Colon (tissue), 2 donors: Measurements from ENCODE around the gene NPIPB2.
"Not testable (repeated sequence)": the region's sequence is repeated elsewhere in the genome, so short reads cannot be mapped to it uniquely, and the experiment has no call there.

Experiments used
- FAIRE-seq: peaks from 2 replicates; lab custom pipeline; 2012; peaks lifted over from hg19 to GRCh38; lab: Jason Lieb, UNC
- donor health status: control.
- donor health status: control.

Gene NPIPB2

GRCh38 chr16:11941945-11942344, at the start of gene NPIPB2:
TSS of gene NPIPB2 (minus strand) at chr16:11942045. CDS start at chr16:11942045, 0 bp downstream.
- not testable (repeated sequence) for FAIRE-seq

- no peak for FAIRE-seq
Measured at GRCh38 chr16:11990702-11991390, 49.0 kb upstream of the NPIPB2 start.

GRCh38 chr16:11988258-11988978, 46.6 kb upstream of the NPIPB2 start:
- no peak for FAIRE-seq

- FAIRE-seq: no peak
Measured at GRCh38 chr16:11986521-11987057, 44.7 kb upstream of the NPIPB2 start.

- FAIRE-seq: no peak
Measured at GRCh38 chr16:11985250-11985649, 43.4 kb upstream of the NPIPB2 start.

- no peak for FAIRE-seq
Measured at GRCh38 chr16:11980136-11980844, 38.4 kb upstream of the NPIPB2 start.

GRCh38 chr16:11979013-11979672, 37.3 kb upstream of the NPIPB2 start:
- FAIRE-seq: no peak

- FAIRE-seq: no peak
Measured at GRCh38 chr16:11978080-11978479, 36.2 kb upstream of the NPIPB2 start.

GRCh38 chr16:11977376-11978041, 35.7 kb upstream of the NPIPB2 start:
- FAIRE-seq: no peak

- FAIRE-seq: no peak
Measured at GRCh38 chr16:11976850-11977375, 35.1 kb upstream of the NPIPB2 start.

GRCh38 chr16:11973070-11973469, 31.2 kb upstream of the NPIPB2 start:
- FAIRE-seq: no peak

- FAIRE-seq: no peak
Measured at GRCh38 chr16:11972128-11972527, 30.3 kb upstream of the NPIPB2 start.

- FAIRE-seq: not testable (repeated sequence)
Measured at GRCh38 chr16:11970292-11970691, 28.4 kb upstream of the NPIPB2 start.

- FAIRE-seq: no peak
Measured at GRCh38 chr16:11968577-11968976, 26.7 kb upstream of the NPIPB2 start.

GRCh38 chr16:11967195-11967911, 25.5 kb upstream of the NPIPB2 start:
- FAIRE-seq: no peak

GRCh38 chr16:11966173-11966572, 24.3 kb upstream of the NPIPB2 start:
- no peak for FAIRE-seq

GRCh38 chr16:11964761-11965551, 23.1 kb upstream of the NPIPB2 start, which contains the start of gene TNFRSF17:
TSS of gene TNFRSF17 (plus strand) at chr16:11965210. CDS start at chr16:11965325, 115 bp downstream.
- no peak for FAIRE-seq

GRCh38 chr16:11963706-11964105, 21.9 kb upstream of the NPIPB2 start:
- FAIRE-seq: no peak

- FAIRE-seq: not testable (repeated sequence)
Measured at GRCh38 chr16:11962978-11963377, 21.1 kb upstream of the NPIPB2 start.

GRCh38 chr16:11962457-11962856, 20.6 kb upstream of the NPIPB2 start:
- not testable (repeated sequence) for FAIRE-seq
